ENCODE measurements around the gene USP11. TPM values are rescaled to one million over a fixed set of nuclear protein-coding genes. Genes with fewer than 3 reads are reported as not detected.

USP11 gene
- polyA plus RNA-seq, 1 donor = 94.6 TPM

DNA sequence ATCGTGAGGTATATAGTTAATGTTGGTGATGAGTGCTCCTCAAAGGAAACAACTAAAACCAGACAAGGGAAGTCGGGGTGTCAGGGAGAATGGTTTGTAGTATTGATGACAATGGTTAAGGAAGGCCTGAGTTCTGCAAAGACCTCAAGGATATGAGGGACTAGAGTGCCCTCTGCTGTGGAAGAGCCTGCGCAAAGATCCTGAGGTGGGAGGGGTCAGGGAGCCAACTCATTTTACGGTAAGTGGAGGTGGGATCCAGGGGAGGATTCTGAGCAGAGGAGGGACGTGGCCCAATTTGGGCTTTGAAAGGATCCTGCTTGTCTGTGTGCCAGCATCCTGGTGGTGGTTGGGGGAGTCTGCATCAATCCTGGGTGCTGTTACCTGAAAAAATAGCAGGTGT lies 27.8 kb upstream of the USP11 start:
- no peak for DNase-seq

GRCh38 chrX:47206316-47206715 lies 26.5 kb upstream of the USP11 start:
- DNase-seq = no peak

DNA sequence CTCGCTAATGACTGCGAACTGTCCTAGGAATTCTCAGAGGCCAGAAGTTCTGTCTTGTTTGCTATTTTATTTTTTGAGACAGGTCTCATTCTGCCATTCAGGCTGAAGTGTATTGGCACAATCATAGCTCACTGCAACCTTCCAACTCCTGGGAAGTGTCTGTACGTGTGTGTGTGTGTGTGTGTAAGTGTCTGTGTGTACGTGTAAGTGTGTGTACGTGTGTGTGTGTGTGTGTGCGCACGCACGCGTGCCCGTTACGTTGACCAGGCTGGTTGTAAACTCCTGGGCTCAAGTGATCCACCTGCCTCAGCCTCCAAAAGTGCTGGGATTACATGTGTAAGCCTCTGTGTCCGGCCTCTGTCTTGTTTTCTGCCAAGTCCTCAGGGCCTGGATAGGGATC lies 24.7 kb upstream of the USP11 start:
- no peak for DNase-seq

GRCh38 chrX:47209508-47210238 lies 23.1 kb upstream of the USP11 start:
- DNase-seq = no peak

GRCh38 chrX:47210661-47211425 lies 22.0 kb upstream of the USP11 start:
- no peak for DNase-seq

- no peak for DNase-seq
Measured at GRCh38 chrX:47212381-47213293, 20.2 kb upstream of the USP11 start.

DNA sequence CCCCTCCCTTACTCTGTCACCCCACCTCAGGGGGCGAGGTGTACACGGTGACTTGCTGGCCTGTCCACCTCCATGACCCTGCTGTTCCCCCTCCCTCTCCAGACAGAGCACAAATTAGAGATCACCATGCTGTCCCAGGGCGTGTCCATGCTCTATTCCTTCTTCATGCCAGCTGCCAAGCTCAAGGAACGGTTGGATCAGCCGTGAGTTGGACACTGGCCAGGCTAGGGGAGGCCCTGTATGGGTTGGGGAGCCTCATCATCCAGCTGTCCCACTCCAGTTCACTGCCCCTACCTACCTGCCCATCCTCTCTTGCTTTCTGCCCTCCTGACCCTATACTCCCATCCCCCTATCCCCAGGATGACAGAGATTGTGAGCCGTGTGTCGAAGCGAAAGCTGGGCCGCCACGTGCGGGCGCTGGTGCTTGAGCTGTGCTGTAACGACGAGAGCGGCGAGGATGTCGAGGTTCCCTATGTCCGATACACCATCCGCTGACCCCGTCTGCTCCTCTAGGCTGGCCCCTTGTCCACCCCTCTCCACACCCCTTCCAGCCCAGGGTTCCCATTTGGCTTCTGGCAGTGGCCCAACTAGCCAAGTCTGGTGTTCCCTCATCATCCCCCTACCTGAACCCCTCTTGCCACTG lies 18.3 kb upstream of the USP11 start:
- DNase-seq = no peak

DNA sequence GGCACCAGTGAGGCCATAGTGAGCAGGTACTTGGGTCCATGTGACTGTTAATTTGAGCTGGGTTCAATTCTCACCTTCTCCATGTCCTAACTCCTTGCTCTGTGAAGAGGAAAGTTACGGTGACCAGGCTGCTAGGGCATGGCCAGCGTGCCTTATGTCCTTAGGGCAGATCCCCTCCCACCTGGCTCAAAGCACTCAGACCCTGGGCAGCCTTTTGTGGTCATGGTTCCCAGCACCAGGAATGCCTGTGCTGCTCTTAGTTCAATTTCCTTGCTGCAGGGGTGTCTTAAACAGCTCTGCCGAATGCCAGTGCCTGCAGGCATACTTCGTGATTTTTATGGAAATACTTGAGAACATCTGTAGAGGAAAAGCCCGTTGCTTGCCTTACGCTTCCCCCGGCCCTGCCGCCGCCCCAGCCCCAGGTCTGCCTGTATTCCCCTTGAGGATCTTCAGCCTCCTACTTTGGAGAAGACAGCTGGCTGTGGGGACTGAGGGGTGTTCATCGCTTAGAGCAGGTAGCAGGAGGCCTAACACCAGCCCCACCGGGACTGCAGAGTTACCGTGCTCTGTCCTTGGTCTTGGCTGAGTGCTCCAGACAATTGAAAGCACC lies 17.4 kb upstream of the USP11 start:
- DNase-seq = no peak

DNA sequence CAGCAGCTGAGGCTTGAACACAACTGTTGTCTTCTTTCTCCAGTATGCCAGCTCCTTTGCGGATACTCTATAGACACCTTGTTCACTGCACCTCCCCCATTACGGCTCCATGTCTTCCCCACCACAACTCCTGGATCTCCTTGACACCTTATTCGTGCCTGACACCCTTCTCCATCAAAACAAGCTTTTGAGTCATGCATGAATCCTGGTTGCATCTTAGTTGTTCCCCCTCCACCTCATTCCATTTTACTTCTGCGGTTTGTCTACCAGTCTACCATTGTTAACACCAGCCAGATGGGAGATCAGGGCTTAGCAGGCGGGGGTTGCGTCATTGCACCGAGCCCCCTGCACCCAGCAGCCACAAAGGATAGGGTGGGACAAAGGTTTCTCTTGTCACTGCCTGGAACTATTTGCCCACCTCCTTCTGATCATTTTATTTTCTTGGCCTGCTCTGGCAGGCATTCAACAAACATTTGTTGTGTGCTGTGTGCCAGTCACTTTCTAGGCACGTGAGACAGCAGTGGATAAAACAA lies 16.4 kb upstream of the USP11 start:
- DNase-seq = no peak

DNA sequence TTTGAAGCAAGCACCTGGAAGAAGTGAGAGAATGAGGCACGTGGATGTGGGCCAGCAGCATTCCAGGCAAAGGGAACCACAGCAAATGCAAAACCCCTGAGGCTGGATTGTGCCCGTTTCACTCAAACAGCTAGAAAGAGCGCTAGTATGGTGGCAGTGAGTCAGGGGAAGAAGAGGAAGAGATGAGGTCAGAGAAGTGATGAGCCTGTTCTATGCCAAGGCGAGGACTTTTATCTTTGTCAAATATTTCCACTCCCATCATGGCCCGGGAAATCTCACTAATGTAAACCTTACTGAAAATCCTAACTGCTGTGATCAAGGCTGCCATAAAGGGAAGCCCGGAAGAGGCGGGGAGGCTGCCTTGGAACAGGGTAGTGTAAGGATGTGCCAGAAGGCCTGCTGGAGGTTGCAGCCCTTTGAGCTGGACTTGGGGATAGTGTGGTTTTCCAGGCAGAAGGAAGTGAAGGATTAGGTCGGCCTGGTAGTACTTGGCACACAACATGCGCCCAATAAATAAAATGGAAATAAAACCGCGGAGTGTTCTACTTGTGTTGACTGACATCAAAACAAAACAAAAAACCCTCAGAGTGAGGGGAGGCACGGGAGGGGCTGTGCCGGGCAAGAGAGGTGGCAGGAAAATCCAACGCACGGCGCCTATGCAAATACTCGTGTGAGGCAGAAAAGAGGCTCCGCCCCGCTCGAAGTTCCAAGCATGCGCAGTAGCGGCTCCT lies 15.5 kb upstream of the USP11 start:
- no peak for DNase-seq

DNA sequence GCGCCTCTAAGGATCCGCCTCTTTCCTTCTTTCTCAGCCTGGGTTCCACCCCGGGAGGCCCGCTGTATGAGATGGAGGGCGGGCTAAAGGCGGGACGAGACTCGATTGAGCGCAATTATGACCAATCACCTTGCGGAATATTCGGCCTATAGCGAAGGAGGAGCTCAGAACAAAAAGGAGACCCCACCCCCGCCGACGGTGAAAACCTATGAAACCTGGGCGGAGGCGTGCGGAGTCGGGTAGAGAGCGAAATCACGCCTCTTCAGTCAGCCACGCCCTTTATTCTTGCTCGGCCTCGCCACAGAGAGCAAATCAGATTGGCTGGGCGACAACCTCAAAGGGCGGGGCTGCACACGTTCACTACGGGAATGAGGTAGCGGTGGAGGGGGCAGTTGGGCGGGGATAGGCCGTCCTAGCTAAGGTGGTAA lies 14.9 kb upstream of the USP11 start:
- DNase-seq = peak; percentile 94

DNA sequence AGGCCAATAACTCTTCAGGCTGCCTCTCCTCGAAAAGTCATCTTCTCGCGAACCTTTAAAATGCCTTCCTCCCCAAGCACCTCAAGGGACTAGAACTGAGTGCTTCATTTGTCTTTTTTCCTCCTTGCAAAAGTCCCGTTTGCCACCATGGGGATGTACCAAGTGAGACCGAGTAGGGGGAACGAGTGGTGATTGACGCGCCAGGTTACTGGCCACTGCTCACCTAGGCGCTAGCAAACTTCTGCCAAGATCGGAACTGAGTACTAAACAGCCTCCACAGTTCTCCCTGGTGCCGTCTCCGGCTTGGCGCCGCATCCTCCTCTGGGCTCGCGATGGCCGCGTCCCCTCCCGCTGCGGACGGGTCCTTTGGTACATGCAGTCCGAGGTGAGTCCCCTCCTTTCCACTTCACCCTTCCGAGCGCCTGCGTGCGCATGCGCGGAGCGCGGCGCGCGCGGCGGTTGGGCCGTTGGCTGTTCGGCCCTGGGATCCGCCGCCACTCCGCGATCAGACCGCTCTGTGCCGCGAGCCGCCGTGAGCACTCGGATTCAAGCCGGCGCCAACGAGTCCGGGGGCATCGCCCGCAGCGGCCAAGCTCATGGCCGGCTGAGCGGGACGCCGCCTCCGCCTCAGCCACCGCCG lies 14.4 kb upstream of the USP11 start, which contains the start of gene CDK16:
CDK16 (plus strand) TSS at position 402 of the 640 bp plus-strand sequence. CDS start 4,877 bp downstream, outside the sequence.
- peak; percentile 87 for DNase-seq

DNA sequence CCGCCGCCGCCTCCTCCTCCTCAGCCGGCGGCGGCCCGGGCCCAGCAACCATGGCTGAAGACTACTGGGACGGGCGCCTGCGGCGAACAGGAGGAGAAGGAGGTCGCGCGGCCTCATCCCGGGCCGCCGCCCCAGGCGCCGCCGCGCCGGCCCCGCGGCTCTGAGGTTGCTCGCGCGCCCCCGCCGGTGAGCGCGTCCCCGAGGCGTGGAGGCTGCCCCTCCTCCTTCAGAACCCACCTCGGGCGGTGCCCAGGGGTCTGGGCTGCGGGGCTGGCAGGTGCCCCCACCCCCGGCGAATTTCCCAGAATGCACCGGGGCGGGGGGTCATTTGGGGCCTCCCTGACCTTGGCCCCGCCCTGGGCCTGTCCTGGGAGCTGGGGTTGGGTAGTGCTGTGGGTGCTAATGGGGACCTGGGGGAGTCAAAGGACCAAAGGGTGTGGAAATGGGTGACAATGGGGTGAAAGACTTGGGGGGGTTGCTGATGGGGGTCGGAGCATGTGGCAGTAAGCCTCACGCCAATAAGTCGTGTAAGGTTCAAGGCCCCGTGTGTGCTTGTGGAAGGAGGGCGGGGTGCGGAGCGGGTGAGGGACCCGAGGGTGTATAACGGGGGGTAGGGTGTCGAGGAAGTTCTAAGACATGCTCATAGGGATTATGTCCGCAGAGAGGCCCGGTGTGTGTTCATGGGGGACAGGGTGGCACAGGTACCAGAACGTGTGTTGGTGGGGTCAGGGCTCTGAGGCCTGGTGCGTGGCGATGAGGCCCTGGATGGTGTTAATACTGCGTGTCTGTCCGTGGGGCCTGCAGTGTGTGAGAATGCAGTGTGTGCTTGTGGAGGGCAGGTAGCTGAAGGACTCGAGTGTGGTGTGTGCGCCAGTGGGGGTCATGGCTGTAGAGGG lies 13.6 kb upstream of the USP11 start:
- no peak for DNase-seq

GRCh38 chrX:47221756-47222155 lies 11.1 kb upstream of the USP11 start:
- DNase-seq = no peak

GRCh38 chrX:47222751-47223350 lies 10.0 kb upstream of the USP11 start:
- DNase-seq = no peak

DNA sequence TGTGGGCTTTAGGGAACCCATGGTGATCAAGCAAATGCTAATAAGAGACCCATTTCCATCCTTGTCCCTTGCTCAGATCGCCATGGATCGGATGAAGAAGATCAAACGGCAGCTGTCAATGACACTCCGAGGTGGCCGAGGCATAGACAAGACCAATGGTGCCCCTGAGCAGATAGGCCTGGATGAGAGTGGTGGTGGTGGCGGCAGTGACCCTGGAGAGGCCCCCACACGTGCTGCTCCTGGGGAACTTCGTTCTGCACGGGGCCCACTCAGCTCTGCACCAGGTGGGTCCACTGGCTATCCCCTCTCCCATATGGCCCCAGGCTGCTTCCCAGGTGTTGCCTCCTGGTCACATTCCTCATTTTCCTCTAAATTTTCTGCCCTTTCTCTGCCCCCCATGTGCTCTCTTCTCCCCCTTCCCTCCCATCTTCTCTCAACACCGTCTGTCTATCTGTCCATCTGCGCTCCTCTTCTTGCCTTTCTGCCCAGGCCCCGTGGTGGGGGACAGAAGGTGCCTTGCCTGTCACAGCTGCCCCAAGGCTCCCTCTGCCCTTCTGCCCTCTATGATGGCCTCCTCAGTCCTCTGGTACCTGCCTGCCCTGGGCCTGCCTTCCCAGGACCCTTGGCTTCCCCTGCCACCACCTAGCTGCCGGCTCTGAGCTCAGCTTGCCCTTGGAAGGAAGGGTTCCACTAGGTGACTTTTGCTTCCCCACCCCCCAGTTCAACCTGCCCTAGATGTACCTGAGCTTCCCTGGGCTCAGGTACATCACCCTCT lies 9.1 kb upstream of the USP11 start:
- no peak for DNase-seq

- no peak for DNase-seq
Measured at GRCh38 chrX:47224266-47224895, 8.4 kb upstream of the USP11 start.

DNA sequence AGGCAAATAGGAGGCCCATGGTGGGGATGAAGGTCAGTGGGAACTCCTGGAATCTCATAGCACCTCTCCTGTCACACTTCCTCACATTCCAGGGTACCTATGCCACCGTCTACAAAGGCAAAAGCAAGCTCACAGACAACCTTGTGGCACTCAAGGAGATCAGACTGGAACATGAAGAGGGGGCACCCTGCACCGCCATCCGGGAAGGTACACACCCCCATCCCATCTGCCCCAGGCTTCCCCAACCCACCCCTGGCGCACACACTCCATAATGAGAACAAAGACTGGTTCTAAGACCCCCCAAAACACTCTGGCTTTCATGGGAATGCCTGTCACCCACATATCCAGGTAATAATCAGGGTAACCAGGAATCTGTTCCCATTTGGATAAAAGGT lies 7.9 kb upstream of the USP11 start:
- no peak for DNase-seq
